GM19043 (cell line): Measurements from ENCODE around the gene IQCK.
"Not testable (repeated sequence)": the region's sequence is repeated elsewhere in the genome, so short reads cannot be mapped to it uniquely, and the experiment has no call there.

Experiments
- ATAC-seq: cut with Tn5 transposase; IDR thresholded peaks from one replicate; pipeline ENCODE4 v1.9.1; 2021; ENCODE audit warnings: low read depth; ENCODE audit not compliant: unreplicated experiment

Gene IQCK, protein sequence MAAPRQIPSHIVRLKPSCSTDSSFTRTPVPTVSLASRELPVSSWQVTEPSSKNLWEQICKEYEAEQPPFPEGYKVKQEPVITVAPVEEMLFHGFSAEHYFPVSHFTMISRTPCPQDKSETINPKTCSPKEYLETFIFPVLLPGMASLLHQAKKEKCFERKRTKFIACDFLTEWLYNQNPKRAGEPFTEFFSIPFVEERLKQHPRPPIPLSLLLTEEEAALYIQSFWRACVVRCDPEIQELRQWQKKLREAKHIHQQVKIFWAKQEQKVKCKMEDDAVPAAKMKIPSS

DNA sequence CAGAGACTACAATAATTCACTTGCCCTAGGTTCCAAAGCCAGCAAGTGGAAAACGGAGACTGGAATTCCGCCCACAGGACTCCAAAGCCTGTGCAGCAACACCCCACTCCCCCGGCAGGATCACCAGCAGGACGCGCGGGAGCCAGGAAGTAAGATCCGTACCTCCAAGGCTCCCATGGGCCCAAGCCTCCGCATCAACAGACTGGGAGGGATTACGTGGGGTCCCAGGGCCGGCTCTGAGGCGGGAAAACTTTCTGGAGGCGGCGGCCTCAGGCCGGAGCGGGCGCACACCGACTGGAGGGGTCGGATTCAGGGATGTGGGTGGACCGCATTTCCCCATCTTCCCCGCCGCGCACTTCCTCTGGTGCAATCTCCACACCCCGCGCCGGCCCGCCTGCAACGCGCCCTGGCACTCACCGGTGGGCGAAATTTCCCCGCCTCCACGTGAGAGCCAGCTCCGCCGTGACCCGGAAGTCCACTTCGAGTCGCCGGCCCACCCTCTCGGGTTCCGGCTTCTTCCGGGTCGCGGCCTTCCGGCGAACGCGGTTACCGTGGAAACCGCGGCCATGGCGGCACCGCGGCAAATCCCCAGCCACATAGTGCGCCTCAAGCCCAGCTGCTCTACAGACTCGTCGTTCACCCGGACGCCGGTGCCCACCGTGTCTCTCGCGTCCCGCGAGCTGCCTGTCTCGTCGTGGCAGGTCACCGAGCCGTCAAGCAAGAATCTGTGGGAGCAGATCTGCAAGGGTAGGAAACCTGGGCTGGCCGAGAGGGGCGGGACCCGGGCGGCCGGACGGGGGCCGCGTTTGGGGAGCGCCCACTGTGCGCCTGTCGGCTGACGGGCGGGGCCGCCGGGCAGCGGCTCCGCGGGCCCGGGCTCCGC is at the start of gene IQCK, which contains the start of gene KNOP1:
Gene IQCK (plus strand): TSS at position 531 of the 883 bp plus-strand sequence. CDS start 36 bp downstream, at position 567.
Gene KNOP1 (minus strand): TSS at position 487 of the 883 bp plus-strand sequence. CDS start 3,192 bp downstream, outside the sequence.
- peak; percentile 99 for ATAC-seq

DNA sequence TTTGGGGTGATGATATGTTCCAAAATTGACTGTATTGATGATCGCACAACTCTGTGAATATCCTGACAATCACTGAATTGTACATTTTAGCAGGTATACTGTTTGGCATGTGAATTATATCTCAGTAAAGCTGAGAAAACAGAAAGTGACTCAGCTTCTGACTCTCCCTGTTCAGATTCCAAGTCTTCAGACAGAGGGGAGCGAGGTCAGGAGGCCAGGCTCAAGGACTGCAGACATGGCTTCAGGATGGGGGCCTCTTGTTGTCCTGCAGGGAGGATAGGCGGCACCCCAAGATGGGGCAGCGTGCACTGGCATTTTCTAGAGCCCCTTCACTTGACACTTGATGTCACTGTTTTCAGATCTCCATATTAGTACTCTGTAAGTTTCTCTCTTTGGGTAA is 45.7 kb upstream of the IQCK start:
- ATAC-seq = no peak

DNA sequence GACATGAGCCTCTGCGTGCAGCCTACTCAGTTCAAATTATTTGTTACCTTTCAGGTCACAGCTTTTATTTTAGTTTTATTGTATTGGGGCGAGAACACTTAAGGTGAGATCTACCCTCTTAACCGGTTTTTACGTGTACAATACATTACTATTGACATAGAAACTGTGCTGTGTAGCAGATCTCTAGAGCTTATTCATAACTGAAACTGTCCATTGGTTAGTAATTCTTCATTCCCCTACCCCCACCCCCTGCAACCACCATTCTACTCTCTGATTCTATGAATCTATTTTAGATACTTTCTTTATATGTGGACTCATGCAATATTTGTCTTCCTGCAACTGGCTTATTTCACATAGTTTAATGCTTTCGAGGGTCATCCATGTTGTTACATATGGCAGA is 43.6 kb upstream of the IQCK start:
- ATAC-seq = no peak

DNA sequence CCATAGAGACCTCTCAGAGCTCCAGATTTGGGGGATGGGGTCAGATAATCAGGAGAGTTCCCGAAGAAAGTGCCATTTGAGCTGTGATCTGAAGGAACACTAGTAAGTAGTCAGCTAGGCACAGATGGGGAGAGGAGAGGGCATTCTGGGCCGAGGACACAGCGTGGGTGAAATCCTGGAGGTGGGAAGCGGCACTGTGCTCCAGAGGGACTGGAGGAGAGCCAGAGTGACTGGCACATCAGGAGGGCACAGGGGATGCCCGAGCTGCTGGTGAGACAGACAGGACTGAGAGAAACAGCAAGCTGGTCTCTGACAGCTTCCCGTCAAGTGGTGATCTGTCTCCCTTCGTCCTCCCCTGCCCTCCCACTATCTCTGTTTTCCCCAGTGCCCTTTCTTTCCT is 40.7 kb upstream of the IQCK start:
- ATAC-seq = no peak

DNA sequence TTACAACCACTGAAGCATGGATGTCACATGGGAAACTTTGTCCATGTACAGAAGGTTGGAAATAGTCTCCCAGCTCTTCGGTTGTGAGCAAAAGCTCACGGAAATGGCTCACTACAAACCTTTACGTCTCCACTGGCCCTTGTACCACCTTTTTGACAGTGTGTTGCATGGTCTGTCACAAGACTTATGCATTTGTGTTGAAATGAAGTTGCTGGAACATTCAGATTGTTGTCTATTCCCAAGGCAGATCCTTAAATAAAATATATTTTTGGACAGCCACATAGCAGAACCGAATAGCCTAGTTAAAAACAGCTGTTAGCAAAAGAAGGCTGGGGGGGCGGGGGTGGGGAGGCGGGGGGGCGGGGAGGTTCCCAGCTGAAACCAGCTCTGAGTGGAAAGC is 39.3 kb upstream of the IQCK start:
- no peak for ATAC-seq

DNA sequence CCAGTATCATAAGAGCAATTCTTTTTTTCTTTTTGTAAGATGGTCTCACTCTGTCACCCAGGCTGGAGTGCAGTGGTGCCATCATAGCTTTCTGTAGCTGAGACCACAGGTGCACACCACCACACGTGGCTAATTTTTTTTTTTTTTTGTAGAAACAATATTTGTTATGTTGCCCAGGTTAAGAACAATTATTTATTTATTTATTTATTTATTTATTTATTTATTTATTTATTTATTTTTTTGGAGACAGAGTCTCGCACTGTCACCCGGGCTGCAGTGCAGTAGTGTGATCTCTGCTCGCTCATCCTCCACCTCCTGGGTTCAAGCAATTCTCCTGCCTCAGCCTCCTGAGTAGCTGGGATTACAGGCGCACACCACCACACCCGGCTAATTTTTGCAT is 38.8 kb upstream of the IQCK start:
- ATAC-seq = not testable (repeated sequence)

DNA sequence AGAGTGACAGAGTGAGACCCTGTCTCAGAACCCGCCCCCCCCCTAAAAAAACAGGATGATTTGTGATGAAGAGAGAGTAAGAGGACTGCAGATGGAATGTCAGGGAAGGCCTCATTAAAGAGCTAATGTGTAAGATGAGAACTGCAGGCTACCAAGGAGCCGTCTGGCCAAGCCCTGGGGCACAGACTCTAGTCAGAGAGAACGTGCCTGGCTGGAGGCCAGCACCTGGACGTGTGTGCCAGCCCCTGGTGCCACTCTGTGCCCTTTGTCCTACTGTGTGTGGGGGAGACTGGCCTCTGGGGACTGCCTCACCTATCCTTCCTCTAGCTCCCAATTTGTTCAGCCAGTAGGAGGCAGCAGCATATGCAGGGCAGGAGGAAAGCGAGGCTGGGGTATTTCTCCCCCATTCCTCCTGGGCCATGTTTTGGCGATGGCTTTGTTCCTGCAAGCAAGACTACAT is 37.2 kb upstream of the IQCK start:
- no peak for ATAC-seq

DNA sequence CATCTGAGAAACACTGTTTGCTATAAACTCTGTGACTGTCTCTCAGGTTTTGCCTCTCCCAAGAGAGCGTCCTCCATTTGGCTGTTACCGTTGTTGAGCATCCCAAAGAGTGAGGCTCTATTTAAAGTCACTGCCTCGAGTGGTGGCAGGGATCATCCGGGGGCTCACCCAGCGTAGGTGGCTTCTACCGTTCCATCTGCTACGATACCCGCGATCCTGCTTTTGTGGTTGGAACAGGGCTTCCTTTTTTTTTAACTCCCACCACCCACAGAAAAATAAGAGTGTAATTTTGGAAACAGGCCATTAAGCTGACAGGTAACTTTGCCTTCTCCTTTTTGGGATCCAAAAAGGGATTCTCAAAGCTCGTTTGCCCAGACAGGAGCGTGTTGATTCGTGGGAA is 36.4 kb upstream of the IQCK start:
- no peak for ATAC-seq

DNA sequence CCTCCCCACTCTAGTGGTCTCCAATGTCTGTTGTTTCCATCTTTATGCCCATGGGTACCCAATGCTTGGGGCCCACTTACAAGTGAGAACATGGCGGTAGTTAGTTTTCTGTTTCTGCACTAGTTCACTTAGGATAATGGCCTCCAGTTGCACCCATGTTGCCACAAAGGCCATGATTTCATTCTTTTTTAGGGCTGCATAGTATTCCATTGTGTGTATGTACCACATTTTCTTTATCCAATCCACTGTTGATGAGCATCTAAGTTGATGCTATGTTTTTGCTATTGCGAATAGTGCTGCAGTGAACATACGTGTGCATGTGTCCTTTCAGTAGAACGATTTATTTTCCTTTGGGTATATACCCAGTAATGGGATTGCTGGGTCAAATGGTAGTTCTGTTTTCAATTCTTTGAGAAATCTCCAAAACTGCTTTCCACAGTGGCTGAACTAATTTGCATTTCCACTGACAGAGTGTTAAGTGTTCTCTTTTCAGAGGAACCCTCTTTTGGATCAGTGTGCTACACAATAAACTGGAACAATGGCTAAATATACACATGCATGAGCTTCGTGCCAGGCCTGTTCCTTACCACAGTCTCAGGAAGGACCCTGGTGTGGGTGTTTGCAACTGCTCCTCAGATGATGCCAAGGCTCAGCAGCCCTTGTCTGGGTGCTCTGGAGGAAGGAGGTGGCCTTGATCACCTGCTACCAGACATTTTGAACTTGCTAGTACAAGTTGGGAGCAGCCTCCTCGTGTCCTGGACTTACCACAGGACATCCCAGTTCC is 34.4 kb upstream of the IQCK start:
- ATAC-seq = no peak

DNA sequence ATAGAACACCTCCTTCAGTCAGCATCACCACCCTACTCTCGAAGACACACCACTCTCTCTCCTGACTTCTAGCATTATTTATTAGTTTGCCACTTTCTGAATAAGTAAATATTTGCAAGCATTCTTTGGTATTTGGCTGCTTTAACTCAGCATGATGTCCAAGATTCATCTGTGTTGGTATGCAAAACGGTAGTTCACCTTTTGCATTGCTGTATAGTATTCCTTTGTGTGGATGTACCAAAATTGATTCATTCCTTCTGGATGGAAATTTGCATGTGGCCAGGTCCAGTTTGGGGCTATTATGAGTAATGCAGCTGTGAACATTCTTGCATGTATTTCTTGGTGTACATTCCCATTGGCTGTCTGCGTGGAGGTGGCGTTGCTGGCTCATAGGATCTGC is 32.9 kb upstream of the IQCK start:
- no peak for ATAC-seq

DNA sequence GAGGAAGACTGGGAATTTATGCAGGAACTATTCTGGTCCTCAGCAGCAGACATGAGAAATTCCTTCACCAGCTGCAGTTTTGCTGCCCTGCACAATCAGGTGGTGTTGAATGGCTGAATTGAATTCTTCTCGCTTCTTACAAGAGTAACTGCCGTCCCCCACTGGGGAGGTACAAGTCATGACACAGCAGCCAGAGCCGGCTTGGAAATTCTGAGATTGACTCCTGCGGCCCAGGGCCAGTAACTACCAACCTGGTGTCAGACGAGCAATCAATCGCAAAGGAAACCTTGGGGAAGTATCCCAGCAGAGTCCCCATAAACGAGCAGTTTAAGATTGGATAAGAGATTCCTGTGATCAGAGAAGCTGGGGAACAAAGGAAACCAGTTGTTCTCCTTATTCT is 30.8 kb upstream of the IQCK start:
- ATAC-seq = no peak

DNA sequence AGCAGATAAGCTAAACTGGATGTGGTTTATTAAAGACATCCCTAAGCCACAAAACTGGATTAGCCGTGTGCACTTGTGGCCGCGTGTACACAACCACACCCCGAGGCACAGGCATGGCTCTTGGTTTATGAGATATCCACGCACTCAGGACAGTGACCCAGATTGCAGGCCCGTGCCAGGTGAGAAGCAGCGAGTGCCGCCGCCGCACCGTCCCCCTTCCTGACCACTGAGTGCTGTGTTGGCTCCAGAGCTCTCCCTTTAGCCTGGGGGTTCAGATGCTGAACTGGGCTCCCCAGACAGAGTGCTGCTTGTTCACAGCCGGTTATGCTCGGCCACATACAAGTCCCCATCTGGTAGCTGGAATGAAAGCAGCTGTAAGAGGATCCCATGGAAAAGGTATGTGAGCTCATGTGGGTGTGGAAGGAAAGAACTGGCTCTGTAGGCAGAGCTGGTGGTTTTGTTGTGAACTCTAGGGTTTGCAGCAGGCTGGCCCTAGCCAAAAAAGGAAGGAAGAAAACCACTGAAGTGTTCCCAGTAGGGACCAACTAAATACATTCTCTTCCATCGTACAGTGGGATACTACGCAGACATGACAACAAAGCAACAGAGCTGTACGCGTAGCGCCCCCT is 29.6 kb upstream of the IQCK start:
- ATAC-seq = no peak

DNA sequence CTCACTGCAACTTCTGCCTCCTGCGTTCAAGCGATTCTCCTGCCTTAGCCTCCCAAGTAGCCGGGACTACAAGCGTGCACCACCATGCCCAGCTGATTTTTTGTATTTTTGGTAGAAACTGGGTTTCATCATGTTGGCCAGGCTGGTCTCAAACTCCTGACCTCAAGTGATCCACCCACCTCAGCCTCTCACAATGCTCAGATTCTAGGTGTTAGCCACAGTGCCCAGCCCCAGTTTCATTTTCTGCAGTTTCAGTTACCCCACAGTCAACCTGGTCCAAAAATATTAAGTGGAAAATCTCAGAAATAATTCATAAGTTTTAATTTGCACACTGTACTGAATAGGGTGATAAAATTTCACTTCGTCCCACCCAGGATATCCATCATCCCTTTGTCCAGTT is 28.7 kb upstream of the IQCK start:
- ATAC-seq = no peak

DNA sequence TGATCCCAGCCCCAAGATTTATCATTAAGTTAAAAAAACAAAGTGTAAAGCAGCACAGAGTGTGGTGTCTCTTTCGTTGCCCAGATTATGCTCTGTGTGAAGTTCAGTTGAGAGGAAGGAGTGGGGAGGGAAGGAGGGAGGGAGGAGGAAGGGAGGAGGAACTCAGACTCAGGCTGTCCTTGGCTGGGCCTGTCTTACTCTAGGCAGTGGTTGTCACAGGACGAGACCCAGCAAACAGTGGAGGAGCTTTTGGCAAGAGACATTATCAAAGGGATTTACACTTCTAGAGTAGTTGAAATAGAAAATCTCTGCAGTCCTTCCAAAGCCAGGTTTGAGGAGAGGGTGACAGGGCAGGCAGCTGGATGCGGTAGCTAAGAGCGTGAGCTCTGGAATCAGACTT is 27.9 kb upstream of the IQCK start:
- no peak for ATAC-seq

DNA sequence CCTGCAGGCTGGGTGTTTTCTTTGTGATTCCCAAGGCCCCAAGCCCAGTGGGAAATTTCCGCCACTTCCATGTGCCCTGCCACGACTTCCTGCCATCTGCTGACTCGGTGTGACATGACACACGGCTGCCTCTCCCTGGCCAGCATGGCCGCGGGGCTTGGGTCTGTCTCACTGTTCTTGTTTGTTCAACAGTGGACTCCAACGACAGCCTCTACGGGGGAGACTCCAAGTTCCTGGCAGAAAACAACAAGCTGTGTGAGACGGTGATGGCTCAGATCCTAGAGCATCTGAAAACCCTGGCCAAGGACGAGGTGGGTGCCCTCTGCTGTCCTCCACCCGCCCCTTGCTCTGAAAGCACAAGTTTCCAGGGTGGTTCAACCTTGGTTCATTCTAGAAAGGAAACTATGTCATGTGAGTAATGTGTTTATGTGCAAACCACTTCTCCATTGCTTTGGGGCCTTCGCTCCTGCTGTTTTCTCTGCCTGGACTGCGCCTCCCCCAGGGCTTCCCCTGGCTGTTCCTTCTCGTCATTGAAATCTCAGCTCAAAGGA is 26.8 kb upstream of the IQCK start:
- ATAC-seq = no peak

DNA sequence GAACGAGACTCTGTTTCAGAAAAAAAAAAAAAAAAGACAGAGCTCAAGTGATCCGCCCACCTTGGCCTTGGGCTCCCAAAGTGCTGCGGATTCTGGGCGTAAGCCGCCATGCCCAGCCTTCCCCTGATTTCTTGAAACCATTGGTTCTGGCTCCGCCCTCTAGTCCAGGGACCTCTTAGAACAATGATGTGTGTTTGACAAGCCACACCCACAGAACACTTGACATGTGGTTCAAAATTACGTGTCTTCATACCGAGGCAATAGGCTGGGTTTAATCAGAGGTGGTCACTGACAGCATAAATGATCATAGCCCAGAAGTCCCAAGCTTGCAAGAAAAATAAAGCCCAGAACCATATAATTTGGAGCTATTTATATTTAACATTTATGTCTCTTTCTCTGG is 23.1 kb upstream of the IQCK start:
- ATAC-seq = no peak

DNA sequence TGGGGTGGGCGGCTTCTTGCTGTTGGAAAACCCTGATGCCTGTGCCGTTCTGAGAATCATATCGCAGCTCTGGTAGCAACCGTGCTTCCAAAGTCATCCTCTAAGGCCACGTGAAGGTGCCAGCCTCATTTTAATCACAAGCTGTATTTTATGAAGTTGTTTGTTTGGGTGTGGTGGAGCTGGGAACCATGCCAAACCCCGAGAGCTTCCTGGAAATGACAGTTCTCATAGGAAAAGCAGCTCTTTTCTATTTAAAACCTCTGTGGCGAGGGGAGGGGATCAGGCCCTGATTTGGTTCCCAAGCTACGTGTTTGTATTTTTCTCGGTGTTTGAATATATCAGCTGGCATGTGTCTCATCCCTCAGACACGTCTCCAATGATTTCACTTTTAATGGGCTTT is 21.7 kb upstream of the IQCK start:
- no peak for ATAC-seq

DNA sequence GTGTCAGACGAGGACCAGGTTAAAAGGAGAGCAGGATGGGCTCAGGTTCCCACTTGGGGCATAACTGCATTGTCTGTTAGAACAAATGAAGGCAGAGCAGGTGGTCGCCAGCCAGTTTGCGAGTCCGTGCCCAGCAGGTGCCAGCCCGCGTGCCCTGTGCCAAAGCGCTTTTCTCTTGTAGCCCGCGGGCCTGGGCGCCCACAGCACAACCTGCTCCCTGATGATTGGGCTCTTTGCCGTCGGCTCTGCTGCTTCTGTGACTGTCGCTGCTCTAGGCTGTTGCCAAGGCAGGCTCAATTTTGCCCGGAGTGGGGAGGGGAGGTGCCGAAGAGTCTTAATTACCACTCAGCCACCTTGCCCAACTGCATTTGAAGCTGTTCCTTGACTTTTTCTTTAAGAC is 21.1 kb upstream of the IQCK start:
- no peak for ATAC-seq

DNA sequence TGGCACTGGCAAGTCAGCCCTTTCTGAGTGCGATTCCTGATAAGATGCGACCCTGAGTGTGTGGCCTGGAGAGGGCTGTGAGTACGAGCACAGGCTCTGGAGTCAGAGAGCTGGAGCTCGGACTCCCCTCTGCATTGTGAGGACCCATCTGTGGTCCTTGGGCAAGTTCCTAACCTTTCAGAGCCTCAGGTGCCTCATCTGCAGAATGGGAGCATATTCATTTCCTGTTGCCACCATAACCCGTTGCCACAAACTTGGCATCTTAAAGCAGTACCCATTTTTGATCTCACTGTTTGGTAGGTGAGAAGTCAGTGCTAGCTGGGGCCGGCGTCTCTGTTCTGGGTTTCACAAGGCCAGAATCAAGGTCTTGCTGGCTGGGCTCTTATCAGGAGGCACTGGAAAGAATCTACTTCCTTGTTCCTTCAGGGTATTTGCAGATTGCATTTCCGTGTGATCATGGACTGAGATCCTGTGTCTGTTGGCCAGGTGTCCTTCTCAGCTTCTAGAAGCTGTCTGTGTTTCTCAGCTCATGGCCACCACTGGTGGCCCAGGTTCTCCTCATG is 20.2 kb upstream of the IQCK start:
- no peak for ATAC-seq
